ENCODE results near the gene ANO6. TPM values are rescaled to one million over a fixed set of nuclear protein-coding genes. Genes with fewer than 3 reads are reported as not detected.
A peak's percentile ranks its signal among the peaks of the same experiment; 100 is the strongest.

The ANO6 gene
- total RNA-seq, 4 donors from 2014 or later = 31.8 to 43.5 (median 34.1) TPM

- DNase-seq (ENCODE audit: low spot score in 2 of 2) = no peak
- Histone ChIP-seq H3K4me3 (no peak overlapping the region), H3K27ac (no peak overlapping the region), H3K9me3 (no peaks in the 10 kb centered on the region), H3K27me3 (no peaks in the 10 kb centered on the region), H3K36me3 (no peaks in the 10 kb centered on the region), H3K4me1 (peaks cover 14% of the 10 kb centered on the region)
- WGBS = 98% methylated on average over 1 of the region's 1 CpG
- TF ChIP-seq CTCF (IDR thresholded peaks at IDR 0.05) = no peak
- no peak for TF ChIP-seq POLR2AphosphoS5 (IDR thresholded peaks at IDR 0.05)
- no peak for TF ChIP-seq POLR2A (IDR thresholded peaks at IDR 0.05)
- no peak for TF ChIP-seq EP300 (IDR thresholded peaks at IDR 0.05)
Observed at GRCh38 chr12:45213107-45213506, 2.8 kb upstream of the ANO6 start.

GRCh38 chr12:45214071-45214470, 1.8 kb upstream of the ANO6 start:
- Histone ChIP-seq H3K27ac (no peak overlapping the region), H3K36me3 (no peaks in the 10 kb centered on the region), H3K4me3 (no peak overlapping the region), H3K9me3 (no peaks in the 10 kb centered on the region), H3K4me1 (peaks cover 23% of the 10 kb centered on the region), H3K27me3 (no peaks in the 10 kb centered on the region)
- DNase-seq (ENCODE audit: low spot score in 2 of 2) = no peak
- TF ChIP-seq POLR2A (IDR thresholded peaks at IDR 0.05) = no peak
- no peak for TF ChIP-seq EP300 (IDR thresholded peaks at IDR 0.05)
- TF ChIP-seq CTCF (IDR thresholded peaks at IDR 0.05) = no peak
- no peak for TF ChIP-seq POLR2AphosphoS5 (IDR thresholded peaks at IDR 0.05)

- Histone ChIP-seq H3K36me3 (no peaks in the 10 kb centered on the region), H3K9me3 (no peaks in the 10 kb centered on the region), H3K4me1 (peaks cover 30% of the 10 kb centered on the region), H3K27me3 (no peaks in the 10 kb centered on the region), H3K4me3 (peak overlapping the region; percentile 98), H3K27ac (peak overlapping the region; percentile 97)
- 22% methylated on average over 11 of the region's 11 CpGs for WGBS
- TF ChIP-seq POLR2A (IDR thresholded peaks at IDR 0.05) (no peak), EP300 (IDR thresholded peaks at IDR 0.05) (no peak), CTCF (IDR thresholded peaks at IDR 0.05) (no peak), POLR2AphosphoS5 (IDR thresholded peaks at IDR 0.05) (no peak)
- no peak for DNase-seq (ENCODE audit: low spot score in 2 of 2)
Observed at GRCh38 chr12:45214749-45215418, 1.0 kb upstream of the ANO6 start.

- no peaks in the 10 kb centered on the region for H3K27me3 ChIP-seq
- H3K36me3 ChIP-seq = no peaks in the 10 kb centered on the region
- H3K27ac ChIP-seq = peak overlapping the region; percentile 97
- WGBS = 0% methylated on average over 17 of the region's 70 CpGs
- peak in 1 of 2 donors; percentile 8 for TF ChIP-seq POLR2A (IDR thresholded peaks at IDR 0.05)
- peak in 1 of 2 donors; percentile 25 for TF ChIP-seq CTCF (IDR thresholded peaks at IDR 0.05)
- TF ChIP-seq EP300 (IDR thresholded peaks at IDR 0.05) = no peak
- DNase-seq (ENCODE audit: low spot score in 2 of 2) = peak; percentile 72 to 83
- H3K4me3 ChIP-seq = peak overlapping the region; percentile 98
- H3K9me3 ChIP-seq = no peaks in the 10 kb centered on the region
- peaks cover 39% of the 10 kb centered on the region for H3K4me1 ChIP-seq
Observed at GRCh38 chr12:45216230-45216982, 511 bp downstream of the ANO6 start.

- 4% methylated on average over 9 of the region's 9 CpGs for WGBS
- peak overlapping the region; percentile 98 for H3K4me3 ChIP-seq
- H3K27me3 ChIP-seq = no peaks in the 10 kb centered on the region
- no peak for DNase-seq (ENCODE audit: low spot score in 2 of 2)
- H3K9me3 ChIP-seq = no peaks in the 10 kb centered on the region
- TF ChIP-seq EP300 (IDR thresholded peaks at IDR 0.05) = no peak
- peak in 1 of 2 donors; percentile 8 for TF ChIP-seq CTCF (IDR thresholded peaks at IDR 0.05)
- H3K36me3 ChIP-seq = no peaks in the 10 kb centered on the region
- peaks cover 39% of the 10 kb centered on the region for H3K4me1 ChIP-seq
- H3K27ac ChIP-seq = peak overlapping the region; percentile 97
Observed at GRCh38 chr12:45216983-45217485, 1.1 kb downstream of the ANO6 start.
